HCT116 (cell line): ENCODE results near the gene SCYGR1. TPM values are rescaled to one million over a fixed set of nuclear protein-coding genes. Genes with fewer than 3 reads are reported as not detected.

Source experiments
- ATAC-seq: fragments of 200-7000 bp; cut with Tn5 transposase; 2 replicates; pipeline ENCODE4 v1.9.1; 2020; ENCODE audit warnings: mild to moderate bottlenecking, moderate library complexity
- BruUV-seq: library from RNA; stranded (reverse); fragments of 400-500 nt; replicated peaks from 2 replicates; lab custom pipeline; 2021; lab: Mats Ljungman, UMichigan
- CTCF ChIA-PET: fragments of 300-600 bp; sonication (Branson Sonifier 250); formaldehyde crosslinking; loops from one replicate; lab custom pipeline; 2021; ENCODE audit warnings: antibody characterized with exemption; lab: Charles Lee
- POLR2A ChIA-PET: fragments of 300-600, 350-600 bp; sonication (Branson Sonifier 250); formaldehyde crosslinking; loops from one replicate; lab custom pipeline; 2021; ENCODE audit warnings: antibody characterized with exemption; lab: Charles Lee
- RAD21 ChIA-PET, 2 experiments: fragments of 300-600 bp; sonication (Branson Sonifier 250); formaldehyde crosslinking; loops; one replicate each; lab custom pipeline; 2023; ENCODE audit warnings: low total read pairs in 2 of 2; ENCODE audit not compliant: uncharacterized antibody in 2 of 2, unreplicated experiment in 2 of 2, low non-redundant PET in 1 of 2; lab: Charles Lee
- DNase-seq: peaks from one replicate; pipeline ENCODE4 v3.0.0-alpha.2; 2010; ENCODE audit warnings: low read depth, low spot score
- H2AFZ ChIP-seq: fragments of 200-600 bp; shearing (Covaris generic), sonication (generic); 2 replicates; pipeline ENCODE4 v1.6.1; 2017; ENCODE audit warnings: low read depth, mixed run types, mixed read lengths, antibody characterized with exemption, low read length; ENCODE audit not compliant: poor library complexity, severe bottlenecking
- H3K27ac ChIP-seq: 2 replicates; pipeline ENCODE4 v1.5.1; 2012; ENCODE audit warnings: low read depth, low read length
- H3K27me3 ChIP-seq: fragments of 200-600 bp; sonication (generic); 2 replicates; pipeline ENCODE4 v1.6.1; 2016; ENCODE audit warnings: mixed run types, low read length, mixed read lengths; ENCODE audit not compliant: insufficient read depth
- H3K36me3 ChIP-seq, 2 experiments: fragments of 200-500 bp in 1 of 2; fragments of 200-600 bp in 1 of 2; sonication (Bioruptor generic) in 1 of 2; sonication (generic) in 1 of 2; 2 replicates each; pipeline versions ENCODE4 v1.5.1 to v1.6.1; 2014 to 2016; ENCODE audit warnings: low read length in 2 of 2, inconsistent platforms in 1 of 2, mixed read lengths in 1 of 2, mixed run types in 1 of 2; ENCODE audit not compliant: insufficient read depth in 2 of 2, control insufficient read depth in 1 of 2
- H3K4me1 ChIP-seq, 2 experiments: fragments of 200-600 bp in 1 of 2; sonication (generic) in 1 of 2; 2 replicates each; pipeline versions ENCODE4 v1.5.1 to v1.6.1; 2012 to 2017; ENCODE audit warnings: low read length in 2 of 2, inconsistent platforms in 1 of 2, mild to moderate bottlenecking in 1 of 2, mixed read lengths in 1 of 2, mixed run types in 1 of 2, moderate library complexity in 1 of 2; ENCODE audit not compliant: insufficient read depth in 2 of 2, control insufficient read depth in 1 of 2
- H3K4me2 ChIP-seq: fragments of 200-600 bp; sonication (generic); 2 replicates; pipeline ENCODE4 v1.6.1; 2017; ENCODE audit warnings: mixed run types, low read length, mixed read lengths
- H3K4me3 ChIP-seq, 2 experiments: fragments of 200-600 bp in 1 of 2; sonication (generic) in 1 of 2; replicated peaks in 1 of 2; 2 replicates each; pipeline ENCODE4 v1.5.1; 2011 to 2016; ENCODE audit warnings: low read length in 2 of 2, control low read depth in 1 of 2, low read depth in 1 of 2, mild to moderate bottlenecking in 1 of 2, mixed read lengths in 1 of 2, mixed run types in 1 of 2
- H3K79me2 ChIP-seq: fragments of 200-600 bp; sonication (generic); 2 replicates; pipeline ENCODE4 v1.6.1; 2017; ENCODE audit warnings: mild to moderate bottlenecking, mixed run types, low read length, moderate library complexity, mixed read lengths; ENCODE audit not compliant: insufficient read depth
- H3K9ac ChIP-seq: fragments of 200-600 bp; sonication (generic); 2 replicates; pipeline ENCODE4 v1.6.1; 2016; ENCODE audit warnings: low read length, mixed read lengths
- H3K9me2 ChIP-seq: fragments of 200-600 bp; sonication (generic), shearing (Covaris generic); 2 replicates; pipeline ENCODE4 v1.6.1; 2017; ENCODE audit warnings: mixed run types, mild to moderate bottlenecking, moderate library complexity; ENCODE audit not compliant: insufficient read depth
- H3K9me3 ChIP-seq, 2 experiments: fragments of 200-500 bp in 1 of 2; fragments of 200-600 bp in 1 of 2; sonication (Bioruptor generic) in 1 of 2; sonication (generic) in 1 of 2; 2 replicates each; pipeline ENCODE4 v1.6.1; 2014 to 2017; ENCODE audit warnings: low read length in 2 of 2, mixed read lengths in 2 of 2, inconsistent platforms in 1 of 2, low read depth in 1 of 2, mild to moderate bottlenecking in 1 of 2, mixed run types in 1 of 2, moderate library complexity in 1 of 2; ENCODE audit not compliant: control insufficient read depth in 1 of 2, insufficient read depth in 1 of 2
- H4K20me1 ChIP-seq: fragments of 200-600 bp; sonication (generic), shearing (Covaris generic); 2 replicates; pipeline ENCODE4 v1.6.1; 2017; ENCODE audit warnings: mixed run types, mild to moderate bottlenecking, moderate library complexity; ENCODE audit not compliant: insufficient read depth
- CEBPB ChIP-seq: IDR thresholded peaks from 2 replicates; pipeline ENCODE4 v1.6.1; 2012; ENCODE audit warnings: low read depth
- CTCF ChIP-seq, 3 experiments: fragments of 200-600 bp in 1 of 3; sonication (generic) in 1 of 3; IDR thresholded peaks in 2 of 3; conservative IDR thresholded peaks in 1 of 3; 2 replicates each; pipeline ENCODE4 v1.5.1; 2012 to 2017; ENCODE audit warnings: low read depth in 2 of 3, low read length in 2 of 3, antibody characterized with exemption in 1 of 3, borderline replicate concordance in 1 of 3, control low read depth in 1 of 3, mild to moderate bottlenecking in 1 of 3, mixed read lengths in 1 of 3, mixed run types in 1 of 3, moderate library complexity in 1 of 3; ENCODE audit not compliant: insufficient read depth in 1 of 3
- EGR1 ChIP-seq: IDR thresholded peaks from 2 replicates; pipeline ENCODE4 v1.6.1; 2012; ENCODE audit warnings: low read depth
- ELF1 ChIP-seq: IDR thresholded peaks from 2 replicates; pipeline ENCODE4 v1.6.1; 2012; ENCODE audit warnings: low read depth, borderline replicate concordance
- EZH2phosphoT487 ChIP-seq: fragments of 200-600 bp; IDR thresholded peaks from 2 replicates; pipeline ENCODE4 v1.6.1; 2018; ENCODE audit warnings: antibody characterized with exemption, borderline replicate concordance
- FOSL1 ChIP-seq: IDR thresholded peaks from 2 replicates; pipeline ENCODE4 v1.6.1; 2012; ENCODE audit warnings: low read depth
- JUND ChIP-seq: IDR thresholded peaks from 2 replicates; pipeline ENCODE4 v1.6.1; 2012
- MAX ChIP-seq: IDR thresholded peaks from 2 replicates; pipeline ENCODE4 v1.6.1; 2012
- POLR2A ChIP-seq: IDR thresholded peaks from 2 replicates; pipeline ENCODE4 v1.7.0; 2011; ENCODE audit warnings: borderline replicate concordance; ENCODE audit not compliant: insufficient read depth, insufficient read length; ENCODE audit errors: extremely low read depth
- POLR2AphosphoS5 ChIP-seq: IDR thresholded peaks from 2 replicates; pipeline ENCODE4 v1.6.1; 2011; ENCODE audit warnings: mild to moderate bottlenecking, low read depth, low read length, moderate library complexity
- RAD21 ChIP-seq: IDR thresholded peaks from 2 replicates; pipeline ENCODE4 v1.6.1; 2012; ENCODE audit warnings: low read depth, mild to moderate bottlenecking
- SIN3A ChIP-seq: IDR thresholded peaks from 2 replicates; pipeline ENCODE4 v1.6.1; 2012; ENCODE audit warnings: low read depth
- SP1 ChIP-seq: IDR thresholded peaks from 2 replicates; pipeline ENCODE4 v1.6.1; 2012; ENCODE audit warnings: low read depth
- SRF ChIP-seq: IDR thresholded peaks from 2 replicates; pipeline ENCODE4 v1.6.1; 2012; ENCODE audit warnings: low read depth
- TCF7L2 ChIP-seq: IDR thresholded peaks from 2 replicates; pipeline ENCODE4 v1.7.0; 2011; ENCODE audit warnings: borderline replicate concordance, inconsistent platforms; ENCODE audit not compliant: insufficient read depth, insufficient read length; ENCODE audit errors: extremely low read depth
- YY1 ChIP-seq: IDR thresholded peaks from 2 replicates; pipeline ENCODE4 v1.6.1; 2011; ENCODE audit warnings: low read length, low read depth, moderate library complexity, mild to moderate bottlenecking; ENCODE audit not compliant: insufficient replicate concordance; ENCODE audit errors: extremely low read depth
- ZFX ChIP-seq: fragments of 450-650 bp; IDR thresholded peaks from 2 replicates; pipeline ENCODE4 v1.6.1; 2017
- intact Hi-C: fragments of 100-400 bp; cut with micrococcal nuclease; formaldehyde crosslinking; loops from 2 replicates; pipeline ENCODE4 v1.10.0; 2022
- total RNA-seq: library from RNA; stranded (reverse); gene quantifications from one replicate; pipeline ENCODE4 v1.2.1, GENCODE V29; 2021; ENCODE audit not compliant: unreplicated experiment
- TF ChIP-seq, protein P1 (sequence below): IDR thresholded peaks from 2 replicates; pipeline ENCODE4 v1.6.1; 2012; ENCODE audit warnings: low read depth
- TF ChIP-seq, protein P2 (sequence below): IDR thresholded peaks from 2 replicates; pipeline ENCODE4 v1.6.1; 2012

Gene SCYGR1
- total RNA-seq, 1 experiment from 2014 or later: not detected

DNA sequence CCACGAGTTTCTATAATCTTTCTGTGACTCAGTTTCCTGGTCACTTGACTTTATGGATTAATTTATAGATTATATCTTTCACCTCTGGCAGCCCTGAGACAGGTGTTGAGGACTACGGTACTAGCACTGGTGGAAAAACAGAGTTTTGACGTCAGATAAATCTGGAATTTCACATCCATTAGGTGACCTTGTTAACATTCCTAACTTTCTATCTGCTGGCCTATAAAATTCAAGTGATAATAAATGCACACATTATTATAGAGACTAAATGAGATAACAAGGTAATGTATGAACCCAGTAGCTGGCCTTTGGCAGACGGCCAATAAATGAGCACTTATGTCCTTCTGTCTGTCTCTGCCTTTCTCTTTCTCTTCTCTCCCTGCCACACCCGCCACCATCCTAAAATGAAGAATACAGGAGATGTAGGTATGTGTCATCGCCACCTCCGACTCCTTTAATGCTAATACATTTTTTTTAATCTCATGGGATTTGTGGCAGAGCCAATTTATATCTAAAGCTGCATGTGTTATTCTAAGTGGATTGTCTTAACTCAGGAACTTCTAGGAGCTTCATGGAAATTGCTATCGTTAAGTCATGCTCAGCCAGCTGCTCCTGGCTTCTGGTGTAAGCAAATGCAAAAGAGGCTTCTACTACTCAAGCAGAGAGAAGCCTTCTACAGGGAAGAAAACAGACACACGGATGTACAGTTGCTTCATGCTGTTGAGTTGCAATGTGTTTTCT lies 10.9 kb downstream of the SCYGR1 start:
- ATAC-seq (no peak), DNase-seq (no peak)
- Histone ChIP-seq H3K9me3 (no peaks in the 10 kb centered on the region), H4K20me1 (no peaks in the 10 kb centered on the region), H3K27me3 (no peaks in the 10 kb centered on the region), H3K4me3 (no peak overlapping the region), H3K9ac (no peak overlapping the region), H3K4me1 (no peaks in the 10 kb centered on the region), H3K9me2 (no peaks in the 10 kb centered on the region), H3K4me2 (no peak overlapping the region), H3K36me3 (no peaks in the 10 kb centered on the region), H3K79me2 (no peaks in the 10 kb centered on the region), H3K27ac (no peak overlapping the region), H2AFZ (no peak overlapping the region)
- no TSS peak for BruUV-seq
- CTCF ChIA-PET: no interaction called here
- intact Hi-C loops: no loop called here
- RAD21 ChIA-PET: no interaction called here
- POLR2A ChIA-PET: no interaction called here
- TF ChIP-seq CEBPB (no peak), SIN3A (no peak), RAD21 (no peak), TCF7L2 (no peak), SRF (no peak), CTCF (IDR thresholded peaks at IDR 0.05 in 2 of 3, conservative IDR thresholded peaks at IDR 0.05 in 1 of 3; ENCODE audit: borderline replicate concordance in 1 of 3, insufficient read depth in 1 of 3, low read depth in 2 of 3, low read length in 2 of 3) (no peak), YY1 (no peak), ZFX (no peak), FOSL1 (no peak), SP1 (no peak), ELF1 (no peak), JUND (no peak), EGR1 (no peak), POLR2AphosphoS5 (no peak), POLR2A (no peak), MAX (no peak), EZH2phosphoT487 (no peak)
- TF ChIP-seq, protein P1, sequence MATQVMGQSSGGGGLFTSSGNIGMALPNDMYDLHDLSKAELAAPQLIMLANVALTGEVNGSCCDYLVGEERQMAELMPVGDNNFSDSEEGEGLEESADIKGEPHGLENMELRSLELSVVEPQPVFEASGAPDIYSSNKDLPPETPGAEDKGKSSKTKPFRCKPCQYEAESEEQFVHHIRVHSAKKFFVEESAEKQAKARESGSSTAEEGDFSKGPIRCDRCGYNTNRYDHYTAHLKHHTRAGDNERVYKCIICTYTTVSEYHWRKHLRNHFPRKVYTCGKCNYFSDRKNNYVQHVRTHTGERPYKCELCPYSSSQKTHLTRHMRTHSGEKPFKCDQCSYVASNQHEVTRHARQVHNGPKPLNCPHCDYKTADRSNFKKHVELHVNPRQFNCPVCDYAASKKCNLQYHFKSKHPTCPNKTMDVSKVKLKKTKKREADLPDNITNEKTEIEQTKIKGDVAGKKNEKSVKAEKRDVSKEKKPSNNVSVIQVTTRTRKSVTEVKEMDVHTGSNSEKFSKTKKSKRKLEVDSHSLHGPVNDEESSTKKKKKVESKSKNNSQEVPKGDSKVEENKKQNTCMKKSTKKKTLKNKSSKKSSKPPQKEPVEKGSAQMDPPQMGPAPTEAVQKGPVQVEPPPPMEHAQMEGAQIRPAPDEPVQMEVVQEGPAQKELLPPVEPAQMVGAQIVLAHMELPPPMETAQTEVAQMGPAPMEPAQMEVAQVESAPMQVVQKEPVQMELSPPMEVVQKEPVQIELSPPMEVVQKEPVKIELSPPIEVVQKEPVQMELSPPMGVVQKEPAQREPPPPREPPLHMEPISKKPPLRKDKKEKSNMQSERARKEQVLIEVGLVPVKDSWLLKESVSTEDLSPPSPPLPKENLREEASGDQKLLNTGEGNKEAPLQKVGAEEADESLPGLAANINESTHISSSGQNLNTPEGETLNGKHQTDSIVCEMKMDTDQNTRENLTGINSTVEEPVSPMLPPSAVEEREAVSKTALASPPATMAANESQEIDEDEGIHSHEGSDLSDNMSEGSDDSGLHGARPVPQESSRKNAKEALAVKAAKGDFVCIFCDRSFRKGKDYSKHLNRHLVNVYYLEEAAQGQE: no peak
- TF ChIP-seq, protein P2, sequence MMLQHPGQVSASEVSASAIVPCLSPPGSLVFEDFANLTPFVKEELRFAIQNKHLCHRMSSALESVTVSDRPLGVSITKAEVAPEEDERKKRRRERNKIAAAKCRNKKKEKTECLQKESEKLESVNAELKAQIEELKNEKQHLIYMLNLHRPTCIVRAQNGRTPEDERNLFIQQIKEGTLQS: no peak
